Measurements from ENCODE around the gene SOCS3.
A peak's percentile ranks its signal among the peaks of the same experiment; 100 is the strongest.
"Not testable (repeated sequence)": the region's sequence is repeated elsewhere in the genome, so short reads cannot be mapped to it uniquely, and the experiment has no call there.

The SOCS3 gene

GRCh38 chr17:78348055-78348770 lies 11.7 kb downstream of the SOCS3 start:
- DNase-seq (ENCODE audit: low spot score), result no peak

GRCh38 chr17:78347453-78347852 lies 12.4 kb downstream of the SOCS3 start:
- DNase-seq (ENCODE audit: low spot score), result no peak

DNA sequence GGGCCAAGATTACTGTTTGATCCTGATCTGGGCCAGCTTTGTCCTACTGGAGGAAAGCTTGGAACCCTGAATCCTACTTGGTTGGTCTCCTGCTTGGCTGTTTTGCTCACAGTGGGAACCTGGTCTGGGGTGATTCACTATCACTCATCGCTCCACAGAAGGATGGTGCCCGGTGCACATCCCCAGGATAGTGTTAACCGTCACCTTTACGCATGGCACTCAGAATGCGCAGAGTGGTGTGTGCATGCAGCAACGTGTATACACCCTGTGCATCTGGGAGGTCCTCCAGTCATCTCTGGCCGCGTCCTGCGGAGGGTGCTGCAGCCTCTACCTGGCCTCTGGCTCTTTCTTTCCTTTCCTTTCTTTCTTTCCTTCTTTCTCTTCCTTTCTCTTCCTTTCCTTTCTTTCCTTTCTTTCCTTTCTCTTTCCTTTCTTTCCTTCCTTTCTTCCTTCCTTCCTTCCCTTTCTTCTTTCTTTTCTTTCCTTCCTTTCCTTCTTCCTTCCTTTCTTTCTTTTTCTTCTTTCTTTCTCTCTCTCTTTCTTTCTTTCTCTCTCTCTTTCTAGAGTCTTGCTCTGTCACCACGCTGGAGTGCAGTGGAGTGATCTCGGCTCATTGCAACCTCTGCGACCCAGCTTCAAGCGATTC lies 13.1 kb downstream of the SOCS3 start:
- DNase-seq (ENCODE audit: low spot score), result no peak

GRCh38 chr17:78345791-78346494 lies 13.9 kb downstream of the SOCS3 start:
- no peak for DNase-seq (ENCODE audit: low spot score)

DNA sequence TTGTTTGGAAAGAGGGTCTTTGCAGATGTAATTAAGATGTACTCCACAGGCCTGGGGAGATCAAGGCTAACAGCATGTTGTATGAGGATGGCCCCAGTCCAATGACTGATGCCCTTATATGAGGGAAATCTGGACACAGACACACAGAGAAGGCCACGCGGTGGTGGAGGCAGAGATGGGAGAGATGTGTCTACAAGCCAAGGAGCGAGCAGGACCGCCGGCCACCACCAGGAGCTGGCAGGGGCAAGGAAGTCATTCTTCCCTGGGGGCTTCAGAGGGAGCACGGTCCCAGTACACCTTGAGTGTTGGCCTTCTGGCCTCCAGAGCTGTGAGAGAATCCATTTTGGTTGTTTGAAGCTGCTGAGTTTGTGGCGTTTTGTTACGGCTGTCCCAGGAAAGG lies 14.7 kb downstream of the SOCS3 start:
- no peak for DNase-seq (ENCODE audit: low spot score)

DNA sequence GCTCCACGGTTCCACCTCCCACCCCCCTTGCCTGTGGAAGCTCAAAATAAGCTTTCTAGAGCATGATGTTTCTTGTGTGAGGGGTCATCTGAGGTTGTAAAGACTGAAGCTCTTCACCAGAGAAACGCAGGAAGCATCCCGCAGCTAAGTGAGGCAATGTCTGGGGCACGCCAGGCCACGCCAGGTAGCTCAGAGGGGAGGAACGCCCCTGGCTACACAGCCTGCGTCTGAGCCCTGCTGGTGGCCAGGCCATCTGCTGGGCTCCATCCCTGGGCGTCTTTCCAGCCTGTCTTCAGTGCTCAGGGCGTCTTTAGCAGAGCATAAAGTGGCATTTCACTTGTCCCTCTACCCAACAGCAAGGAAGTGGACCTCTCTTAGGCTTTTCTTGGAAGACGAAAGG lies 15.2 kb downstream of the SOCS3 start:
- DNase-seq (ENCODE audit: low spot score), result no peak

GRCh38 chr17:78343543-78344201 lies 16.2 kb downstream of the SOCS3 start:
- no peak for DNase-seq (ENCODE audit: low spot score)

DNA sequence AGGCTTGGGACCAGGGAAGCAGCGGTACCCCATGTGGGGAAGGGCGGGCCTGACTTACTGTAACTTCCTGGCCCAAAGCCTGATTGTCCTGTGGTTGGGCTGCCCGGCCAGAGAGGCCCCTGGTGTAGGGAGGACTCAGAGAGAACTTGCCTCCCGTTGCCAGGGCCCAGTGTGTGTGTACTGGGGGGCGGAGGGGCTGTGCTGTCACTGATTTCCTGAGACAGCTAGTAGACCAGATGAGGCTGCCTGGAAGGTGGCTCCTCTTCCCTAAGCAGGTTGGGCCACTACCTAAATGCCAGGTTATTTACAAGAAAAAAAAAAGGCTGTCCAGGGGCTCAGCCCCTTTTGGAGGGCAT lies 16.7 kb downstream of the SOCS3 start:
- DNase-seq (ENCODE audit: low spot score), result no peak

DNA sequence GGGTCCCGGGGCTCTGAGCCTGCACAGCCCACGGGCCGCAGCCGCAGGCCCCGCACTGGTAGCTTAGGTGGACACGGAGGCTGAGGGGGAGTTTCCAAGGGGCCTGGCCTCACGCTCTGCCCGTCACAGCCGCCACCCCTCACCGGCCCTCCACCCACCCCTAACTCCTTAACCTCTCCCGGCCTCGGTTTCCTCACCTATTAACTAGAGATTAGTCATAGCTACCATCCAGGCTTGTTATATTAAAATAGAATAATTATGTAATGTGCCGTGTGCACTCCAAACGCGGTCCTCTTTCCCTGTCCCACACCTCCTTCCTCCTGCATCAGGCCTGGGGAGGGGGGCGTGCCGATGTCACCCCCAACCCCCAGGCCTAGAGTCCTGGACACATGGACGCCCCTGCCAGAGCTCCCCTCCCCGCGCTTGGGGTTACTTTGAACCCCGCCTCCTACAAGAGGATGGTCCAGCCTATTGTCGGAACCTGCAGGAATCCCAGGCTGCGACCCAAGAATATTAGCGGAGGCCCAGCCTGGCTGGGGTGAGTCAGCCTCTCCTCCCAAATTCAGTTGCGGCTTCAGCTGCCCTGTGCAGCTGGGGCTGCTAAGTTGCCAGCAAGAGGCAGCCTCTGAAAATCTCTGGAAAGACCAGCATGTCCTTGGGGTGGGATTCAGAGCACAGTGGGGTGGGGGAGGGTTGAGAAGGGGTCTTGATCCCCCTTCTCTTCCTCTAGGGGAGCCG lies 17.3 kb downstream of the SOCS3 start:
- no peak for DNase-seq (ENCODE audit: low spot score)

DNA sequence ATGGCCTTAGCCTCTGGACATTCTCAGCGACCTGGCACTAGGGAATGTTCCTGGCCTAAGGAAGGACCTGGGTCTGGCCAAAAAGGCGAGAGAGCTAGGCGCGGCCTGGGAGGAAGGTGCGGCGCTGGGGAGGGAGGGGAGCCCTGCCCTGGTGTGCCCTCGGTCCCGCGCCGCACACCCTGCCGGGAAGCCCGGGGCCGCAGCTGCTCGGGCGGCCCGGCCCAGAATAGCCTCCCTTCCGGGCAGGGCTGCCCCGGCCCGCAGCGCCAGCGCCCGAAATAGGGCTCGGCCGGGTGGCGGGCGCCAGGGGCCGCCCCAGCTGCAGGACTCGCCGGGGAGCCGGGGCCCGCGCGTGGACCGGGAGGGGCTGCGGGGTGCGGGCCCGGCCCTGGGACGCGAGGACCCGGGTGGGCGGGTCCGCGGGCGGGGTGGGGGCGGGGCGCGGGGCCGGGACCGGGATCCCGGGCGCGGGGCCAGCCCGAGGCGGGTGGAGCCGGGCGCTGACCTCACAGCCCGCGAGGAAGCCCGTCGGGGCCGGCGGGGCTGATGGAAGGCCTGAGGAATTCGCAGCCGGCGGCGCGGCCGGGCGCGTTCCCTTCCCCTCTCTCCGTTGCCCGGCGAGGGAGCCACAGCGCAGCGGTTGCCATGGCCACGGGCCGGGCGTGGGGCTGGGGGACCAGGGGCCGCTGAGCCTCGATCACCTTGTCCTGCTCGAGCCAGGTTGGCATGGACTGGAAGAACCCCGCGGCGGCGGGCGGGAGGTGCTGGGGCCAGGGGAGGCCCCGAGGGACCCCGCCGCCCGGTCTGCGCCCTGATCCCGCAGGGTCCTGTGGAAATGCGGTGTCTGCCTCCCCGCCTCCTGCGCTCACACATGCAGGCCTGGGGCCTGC lies 18.1 kb downstream of the SOCS3 start:
- DNase-seq (ENCODE audit: low spot score), result no peak

GRCh38 chr17:78340183-78340955 lies 19.5 kb downstream of the SOCS3 start:
- DNase-seq (ENCODE audit: low spot score), result no peak

- DNase-seq (ENCODE audit: low spot score), result no peak
These were observed 21.2 kb downstream of the SOCS3 start for GRCh38 chr17:78338486-78339259.

DNA sequence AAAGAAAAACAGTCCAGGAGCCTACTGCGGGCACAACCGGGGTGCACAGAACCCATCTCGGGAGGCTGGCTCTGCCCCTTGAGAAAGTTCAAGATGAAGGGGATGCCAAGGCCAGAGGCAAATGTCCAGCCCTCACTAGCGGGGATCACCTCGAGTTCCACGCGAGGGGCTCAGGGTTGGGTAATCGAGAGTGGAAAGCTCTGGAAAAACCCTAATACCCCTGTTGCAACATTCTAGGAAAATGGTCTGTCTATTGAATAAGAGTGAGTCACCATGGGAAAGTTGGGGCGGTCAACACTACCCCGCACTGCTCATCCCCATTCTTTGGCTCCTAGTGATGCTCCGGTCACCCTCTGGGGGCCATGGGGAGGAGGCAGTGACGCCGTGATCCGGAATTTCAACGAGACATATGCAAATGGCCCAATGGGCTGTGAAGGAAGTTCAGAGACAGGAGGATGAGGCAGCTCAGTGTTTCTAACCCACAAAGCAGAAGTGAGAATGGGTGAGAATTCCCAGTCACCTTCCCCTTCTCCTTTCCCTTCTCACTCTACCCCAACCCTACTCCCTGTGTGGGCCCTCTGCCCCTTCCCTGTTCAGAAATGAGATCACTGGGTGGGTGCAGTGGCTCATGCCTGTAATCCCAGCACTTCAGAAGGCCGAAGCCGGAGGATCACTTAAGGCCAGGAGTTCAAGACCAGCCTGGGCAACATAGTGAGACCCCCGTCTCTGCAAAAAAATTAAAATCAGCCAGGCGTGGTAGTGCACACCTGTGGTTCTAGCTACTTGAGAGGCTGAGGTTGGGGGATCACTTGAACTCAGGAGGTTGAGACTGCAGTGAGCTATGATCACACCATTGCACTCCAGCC lies 22.4 kb downstream of the SOCS3 start:
- peak; percentile 66 for DNase-seq (ENCODE audit: low spot score)

DNA sequence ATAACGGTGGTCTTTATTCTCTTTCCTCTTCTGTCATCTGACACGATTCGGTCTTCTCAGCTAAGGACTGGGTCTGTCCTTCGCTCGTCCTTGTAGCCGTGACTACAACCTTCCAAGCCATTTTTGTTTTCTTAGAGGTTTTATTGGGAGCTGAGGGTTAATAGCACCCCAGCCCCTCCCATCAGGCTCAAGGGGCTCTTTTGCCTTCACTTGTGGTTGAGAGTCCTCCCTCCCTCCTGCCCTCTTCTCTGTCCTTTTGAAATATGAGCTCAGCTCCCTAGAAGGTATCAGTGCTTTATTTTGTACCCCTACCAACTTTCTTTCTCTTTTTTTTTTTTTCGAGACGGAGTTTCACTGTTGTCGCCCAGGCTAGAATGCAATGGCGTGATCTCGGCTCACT lies 24.7 kb downstream of the SOCS3 start:
- DNase-seq (ENCODE audit: low spot score), result no peak

DNA sequence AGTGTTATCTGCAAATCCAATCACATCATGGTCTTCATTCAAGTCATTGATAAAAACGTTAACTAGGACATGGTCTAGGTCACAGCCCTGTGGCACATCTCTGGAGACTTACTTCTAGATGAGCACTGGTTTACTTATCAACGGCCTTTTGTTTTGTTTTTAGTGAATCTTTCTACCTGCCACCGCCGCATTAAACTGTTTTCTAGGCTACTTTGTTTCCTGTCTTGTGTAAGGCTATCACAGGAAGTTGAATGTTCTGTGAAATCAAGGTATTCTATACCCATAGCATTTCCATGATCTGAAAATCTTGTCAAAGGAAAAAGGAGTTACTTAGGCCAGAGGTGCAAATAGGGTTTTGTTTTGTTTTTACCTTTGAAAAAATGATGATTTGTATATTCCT lies 26.9 kb downstream of the SOCS3 start:
- DNase-seq (ENCODE audit: low spot score), result no peak

DNA sequence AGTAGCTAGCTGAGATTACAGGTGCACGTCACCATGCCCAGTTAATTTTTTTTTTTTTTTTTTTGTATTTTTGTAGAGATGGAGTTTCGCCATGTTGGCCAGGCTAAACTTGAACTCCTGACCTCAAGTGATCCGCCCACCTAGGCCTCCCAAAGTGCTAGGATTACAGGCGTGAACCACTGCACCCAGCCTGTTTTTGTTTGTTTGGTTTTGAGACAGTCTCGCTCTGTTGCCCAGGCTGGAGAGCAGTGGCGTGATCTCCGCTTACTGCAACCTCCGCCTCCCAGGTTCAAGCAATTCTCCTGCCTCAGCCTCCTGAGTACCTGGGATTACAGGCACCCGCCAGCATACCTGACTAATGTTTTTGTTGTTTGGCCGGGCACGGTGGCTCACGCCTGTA lies 28.5 kb downstream of the SOCS3 start:
- DNase-seq (ENCODE audit: low spot score), result not testable (repeated sequence)

- no peak for DNase-seq (ENCODE audit: low spot score)
These were observed 29.2 kb downstream of the SOCS3 start for GRCh38 chr17:78330570-78331224.

Data from RKO (cell line).